ENCODE measurements around the gene SPTSSA.
"Not testable (repeated sequence)": the region's sequence is repeated elsewhere in the genome, so short reads cannot be mapped to it uniquely, and the experiment has no call there.

Gene SPTSSA

GRCh38 chr14:34398024-34398423 lies 64.0 kb downstream of the SPTSSA start:
- no peak for TF ChIP-seq EZH2phosphoT487 (IDR thresholded peaks at IDR 0.05; ENCODE audit: low read depth)
- TF ChIP-seq CTCF (IDR thresholded peaks at IDR 0.05; ENCODE audit: low read depth, low read length), result no peak
- no peak overlapping the region for H2AFZ ChIP-seq (ENCODE audit: low read depth, low read length)
- no peak overlapping the region for H3K9ac ChIP-seq (ENCODE audit: low read length)
- H4K20me1 ChIP-seq (ENCODE audit: insufficient read depth, low read length), result no peaks in the 10 kb centered on the region
- H3K9me3 ChIP-seq (ENCODE audit: insufficient read depth, low read length), result no peaks in the 10 kb centered on the region
- H3K27ac ChIP-seq (ENCODE audit: low read length), result no peak overlapping the region
- no peaks in the 10 kb centered on the region for H3K36me3 ChIP-seq (replicated peaks; ENCODE audit: low read depth, low read length)
- H3K4me3 ChIP-seq (ENCODE audit: low read length), result no peak overlapping the region
- H3K4me1 ChIP-seq (ENCODE audit: low read length), result no peaks in the 10 kb centered on the region
- H3K79me2 ChIP-seq (ENCODE audit: low read length), result no peaks in the 10 kb centered on the region
- H3K27me3 ChIP-seq (ENCODE audit: low read depth, low read length), result no peaks in the 10 kb centered on the region
- H3K4me2 ChIP-seq (ENCODE audit: low read length), result no peak overlapping the region

DNA sequence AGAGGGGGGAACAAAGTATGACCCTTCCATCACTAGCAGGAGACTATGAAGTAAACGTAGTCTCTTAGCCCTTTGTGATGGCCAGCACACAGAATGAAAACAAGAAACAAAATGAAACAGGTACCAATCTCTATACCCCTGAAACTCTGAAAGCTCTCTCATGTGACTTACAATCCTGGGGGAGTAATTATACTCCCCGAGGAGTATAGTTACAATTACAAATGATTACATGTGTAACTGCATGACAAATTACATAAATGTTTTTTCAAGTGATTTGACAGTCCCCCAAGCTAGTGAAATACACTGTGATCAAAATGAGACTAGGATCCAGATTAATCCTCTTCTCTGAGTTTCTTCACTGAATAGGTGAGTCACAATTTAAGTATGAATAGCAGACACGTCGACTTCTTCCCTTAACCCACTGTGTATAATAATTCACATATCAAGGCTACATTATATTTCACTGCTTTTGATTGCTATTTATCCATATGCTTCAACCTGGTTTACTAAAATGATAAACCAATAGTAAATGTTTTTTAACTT lies 74.0 kb downstream of the SPTSSA start:
- H2AFZ ChIP-seq (ENCODE audit: low read depth, low read length), result no peak overlapping the region
- no peak for TF ChIP-seq EZH2phosphoT487 (IDR thresholded peaks at IDR 0.05; ENCODE audit: low read depth)
- no peak for TF ChIP-seq CTCF (IDR thresholded peaks at IDR 0.05; ENCODE audit: low read depth, low read length)
- 0 out of 2 replicates have a peak, but pooled peaks cover 3% of the 10 kb centered on the region for H3K27me3 ChIP-seq (ENCODE audit: low read depth, low read length)
- no peaks in the 10 kb centered on the region for H3K4me1 ChIP-seq (ENCODE audit: low read length)
- no peaks in the 10 kb centered on the region for H4K20me1 ChIP-seq (ENCODE audit: insufficient read depth, low read length)
- no peaks in the 10 kb centered on the region for H3K36me3 ChIP-seq (replicated peaks; ENCODE audit: low read depth, low read length)
- H3K4me2 ChIP-seq (ENCODE audit: low read length), result no peak overlapping the region
- no peaks in the 10 kb centered on the region for H3K9me3 ChIP-seq (ENCODE audit: insufficient read depth, low read length)
- no peaks in the 10 kb centered on the region for H3K79me2 ChIP-seq (ENCODE audit: low read length)
- H3K9ac ChIP-seq (ENCODE audit: low read length), result no peak overlapping the region
- H3K4me3 ChIP-seq (ENCODE audit: low read length), result no peak overlapping the region
- H3K27ac ChIP-seq (ENCODE audit: low read length), result no peak overlapping the region

GRCh38 chr14:34386865-34387485 lies 75.1 kb downstream of the SPTSSA start:
- TF ChIP-seq EZH2phosphoT487 (IDR thresholded peaks at IDR 0.05; ENCODE audit: low read depth) (no peak), CTCF (IDR thresholded peaks at IDR 0.05; ENCODE audit: low read depth, low read length) (no peak)
- H3K4me1 ChIP-seq (ENCODE audit: low read length), result no peaks in the 10 kb centered on the region
- H3K27me3 ChIP-seq (ENCODE audit: low read depth, low read length), result 0 out of 2 replicates have a peak, but pooled peaks cover 3% of the 10 kb centered on the region
- no peak overlapping the region for H3K9ac ChIP-seq (ENCODE audit: low read length)
- no peaks in the 10 kb centered on the region for H3K9me3 ChIP-seq (ENCODE audit: insufficient read depth, low read length)
- no peaks in the 10 kb centered on the region for H3K36me3 ChIP-seq (replicated peaks; ENCODE audit: low read depth, low read length)
- H3K4me2 ChIP-seq (ENCODE audit: low read length), result no peak overlapping the region
- H3K4me3 ChIP-seq (ENCODE audit: low read length), result no peak overlapping the region
- H3K27ac ChIP-seq (ENCODE audit: low read length), result no peak overlapping the region
- H3K79me2 ChIP-seq (ENCODE audit: low read length), result no peaks in the 10 kb centered on the region
- no peak overlapping the region for H2AFZ ChIP-seq (ENCODE audit: low read depth, low read length)
- no peaks in the 10 kb centered on the region for H4K20me1 ChIP-seq (ENCODE audit: insufficient read depth, low read length)

- H3K36me3 ChIP-seq (replicated peaks; ENCODE audit: low read depth, low read length); H2AFZ ChIP-seq (ENCODE audit: low read depth, low read length): not testable (repeated sequence)
Observed at GRCh38 chr14:34385881-34386280, 76.2 kb downstream of the SPTSSA start.

More at GRCh38 chr14:34385881-34386280, 76.2 kb downstream of the SPTSSA start:
- not testable (repeated sequence) for H3K4me2 ChIP-seq (ENCODE audit: low read length); H3K79me2 ChIP-seq (ENCODE audit: low read length); H3K9ac ChIP-seq (ENCODE audit: low read length); H3K27me3 ChIP-seq (ENCODE audit: low read depth, low read length); H3K27ac ChIP-seq (ENCODE audit: low read length); H3K4me3 ChIP-seq (ENCODE audit: low read length); H4K20me1 ChIP-seq (ENCODE audit: insufficient read depth, low read length); H3K9me3 ChIP-seq (ENCODE audit: insufficient read depth, low read length); H3K4me1 ChIP-seq (ENCODE audit: low read length)

Measured in OCI-LY3 (cell line).